Caco-2 (cell line): ENCODE data around the gene STXBP5L. TPM values are rescaled to one million over a fixed set of nuclear protein-coding genes. Genes with fewer than 3 reads are reported as not detected.

Experiments
- BruUV-seq: library from RNA; stranded (reverse); fragments of 400-500 nt; replicated peaks from 2 replicates; lab custom pipeline; 2021; lab: Mats Ljungman, UMichigan
- CTCF ChIA-PET: fragments of 300-600 bp; sonication (Branson Sonifier 250); formaldehyde crosslinking; loops from one replicate; lab custom pipeline; 2022; ENCODE audit warnings: antibody characterized with exemption; lab: Charles Lee
- POLR2A ChIA-PET: fragments of 300-600 bp; sonication (Branson Sonifier 250); formaldehyde crosslinking; loops from one replicate; lab custom pipeline; 2022; ENCODE audit warnings: antibody characterized with exemption; lab: Charles Lee
- DNase-seq, 2 experiments: peaks; one replicate each; pipeline versions ENCODE4 v3.0.0 to v3.0.0-alpha.2; 2020 to 2022
- H3K27me3 ChIP-seq: replicated peaks from 2 replicates; pipeline ENCODE4 v1.6.0; 2011; ENCODE audit warnings: low read length; ENCODE audit not compliant: control insufficient read depth, insufficient read depth
- H3K36me3 ChIP-seq: 2 replicates; pipeline ENCODE4 v1.5.1; 2011; ENCODE audit warnings: low read length; ENCODE audit not compliant: control insufficient read depth, insufficient read depth
- H3K4me1 ChIP-seq: fragments of 250-450 bp; sonication (Bioruptor Pico); 2 replicates; pipeline ENCODE4 v1.5.1; 2020; ENCODE audit warnings: mild to moderate bottlenecking
- H3K4me3 ChIP-seq: 2 replicates; pipeline ENCODE4 v1.5.1; 2011; ENCODE audit warnings: low read depth, mild to moderate bottlenecking, control low read depth, low read length
- H3K9me3 ChIP-seq: fragments of 250-450 bp; sonication (Bioruptor Pico); 2 replicates; pipeline ENCODE4 v1.5.1; 2020; ENCODE audit warnings: mild to moderate bottlenecking, moderate library complexity
- H3K27ac Mint-ChIP-seq: one replicate; pipeline ENCODE4 v1.8.0; 2022; ENCODE audit warnings: mixed read lengths; ENCODE audit not compliant: unreplicated experiment
- H3K27me3 Mint-ChIP-seq: one replicate; pipeline ENCODE4 v1.8.0; 2022; ENCODE audit warnings: mixed read lengths; ENCODE audit not compliant: insufficient read depth, unreplicated experiment
- H3K36me3 Mint-ChIP-seq: one replicate; pipeline ENCODE4 v1.8.0; 2022; ENCODE audit warnings: mild to moderate bottlenecking, mixed read lengths; ENCODE audit not compliant: insufficient read depth, unreplicated experiment
- H3K4me1 Mint-ChIP-seq: one replicate; pipeline ENCODE4 v1.8.0; 2022; ENCODE audit warnings: low read depth, mixed read lengths; ENCODE audit not compliant: unreplicated experiment
- H3K4me3 Mint-ChIP-seq: one replicate; pipeline ENCODE4 v1.8.0; 2022; ENCODE audit warnings: mild to moderate bottlenecking, moderate library complexity, mixed read lengths; ENCODE audit not compliant: unreplicated experiment
- H3K9me3 Mint-ChIP-seq: one replicate; pipeline ENCODE4 v1.8.0; 2022; ENCODE audit warnings: mixed read lengths; ENCODE audit not compliant: unreplicated experiment
- intact Hi-C: fragments of 100-400 bp; cut with micrococcal nuclease; formaldehyde crosslinking; loops from one replicate; pipeline ENCODE4 v1.10.0; 2022; ENCODE audit not compliant: unreplicated experiment
- total RNA-seq: library from RNA; stranded (reverse); gene quantifications from 2 replicates; pipeline ENCODE4 v1.2.3, GENCODE V29; 2022
- TF ChIP-seq, protein P1 (sequence below), 2 experiments: fragments of 200-600 bp in 1 of 2; IDR thresholded peaks; 1 replicate in 1 of 2; 2 replicates in 1 of 2; pipeline versions ENCODE4 v1.5.1 to v1.8.0; 2011 to 2022; ENCODE audit warnings: antibody characterized with exemption in 1 of 2, control low read depth in 1 of 2, inconsistent platforms in 1 of 2, low read depth in 1 of 2, low read length in 1 of 2, mild to moderate bottlenecking in 1 of 2, moderate library complexity in 1 of 2; ENCODE audit not compliant: insufficient read depth in 1 of 2, severe bottlenecking in 1 of 2, unreplicated experiment in 1 of 2

STXBP5L gene
- total RNA-seq, 1 experiment from 2014 or later = not detected

DNA sequence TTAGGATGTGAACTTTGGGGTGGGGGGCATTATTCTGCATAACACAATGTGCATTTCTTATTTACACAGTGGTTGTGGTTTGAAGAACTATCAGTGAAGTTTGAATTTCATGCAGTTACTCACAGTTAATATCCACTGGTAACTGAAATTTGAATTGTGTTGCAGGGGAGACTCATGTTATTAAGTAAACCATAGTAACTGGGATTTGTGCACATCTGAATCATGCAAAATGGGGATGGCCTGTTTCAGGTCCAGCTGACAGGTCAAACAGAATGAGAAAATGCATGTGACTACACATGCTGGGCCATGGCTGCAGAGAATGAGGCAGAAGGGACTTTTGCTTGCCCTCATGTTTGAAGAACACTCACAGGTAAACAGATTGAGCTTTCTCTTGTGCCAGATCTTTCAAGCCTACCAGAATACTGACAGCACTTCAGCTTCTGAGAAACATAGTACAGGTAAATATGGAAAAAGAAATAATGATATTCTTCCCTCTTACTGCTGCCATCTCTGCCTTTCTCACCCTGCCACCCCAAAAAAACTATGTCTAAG is 522.7 kb downstream of the STXBP5L start:
- H3K27me3 ChIP-seq = no peaks in the 10 kb centered on the region
- POLR2A ChIA-PET = no interaction called here
- no peak overlapping the region for H3K4me3 Mint-ChIP-seq
- CTCF ChIA-PET = no interaction called here
- H3K4me1 ChIP-seq = 0 out of 2 replicates have a peak, but pooled peaks cover 3% of the 10 kb centered on the region
- H3K27me3 Mint-ChIP-seq = no peaks in the 10 kb centered on the region
- H3K9me3 Mint-ChIP-seq = no peaks in the 10 kb centered on the region
- no peaks in the 10 kb centered on the region for H3K4me1 Mint-ChIP-seq
- no peaks in the 10 kb centered on the region for H3K9me3 ChIP-seq
- no peak overlapping the region for H3K27ac Mint-ChIP-seq
- no peak for DNase-seq
- no peak overlapping the region for H3K4me3 ChIP-seq
- no TSS peak for BruUV-seq
- no peaks in the 10 kb centered on the region for H3K36me3 ChIP-seq
- peaks cover 14% of the 10 kb centered on the region for H3K36me3 Mint-ChIP-seq
- TF ChIP-seq, protein P1, sequence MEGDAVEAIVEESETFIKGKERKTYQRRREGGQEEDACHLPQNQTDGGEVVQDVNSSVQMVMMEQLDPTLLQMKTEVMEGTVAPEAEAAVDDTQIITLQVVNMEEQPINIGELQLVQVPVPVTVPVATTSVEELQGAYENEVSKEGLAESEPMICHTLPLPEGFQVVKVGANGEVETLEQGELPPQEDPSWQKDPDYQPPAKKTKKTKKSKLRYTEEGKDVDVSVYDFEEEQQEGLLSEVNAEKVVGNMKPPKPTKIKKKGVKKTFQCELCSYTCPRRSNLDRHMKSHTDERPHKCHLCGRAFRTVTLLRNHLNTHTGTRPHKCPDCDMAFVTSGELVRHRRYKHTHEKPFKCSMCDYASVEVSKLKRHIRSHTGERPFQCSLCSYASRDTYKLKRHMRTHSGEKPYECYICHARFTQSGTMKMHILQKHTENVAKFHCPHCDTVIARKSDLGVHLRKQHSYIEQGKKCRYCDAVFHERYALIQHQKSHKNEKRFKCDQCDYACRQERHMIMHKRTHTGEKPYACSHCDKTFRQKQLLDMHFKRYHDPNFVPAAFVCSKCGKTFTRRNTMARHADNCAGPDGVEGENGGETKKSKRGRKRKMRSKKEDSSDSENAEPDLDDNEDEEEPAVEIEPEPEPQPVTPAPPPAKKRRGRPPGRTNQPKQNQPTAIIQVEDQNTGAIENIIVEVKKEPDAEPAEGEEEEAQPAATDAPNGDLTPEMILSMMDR (IDR thresholded peaks at IDR 0.05; ENCODE audit: insufficient read depth in 1 of 2, low read depth in 1 of 2, low read length in 1 of 2, severe bottlenecking in 1 of 2, unreplicated experiment in 1 of 2) = no peak
- intact Hi-C loops = no loop called here

DNA sequence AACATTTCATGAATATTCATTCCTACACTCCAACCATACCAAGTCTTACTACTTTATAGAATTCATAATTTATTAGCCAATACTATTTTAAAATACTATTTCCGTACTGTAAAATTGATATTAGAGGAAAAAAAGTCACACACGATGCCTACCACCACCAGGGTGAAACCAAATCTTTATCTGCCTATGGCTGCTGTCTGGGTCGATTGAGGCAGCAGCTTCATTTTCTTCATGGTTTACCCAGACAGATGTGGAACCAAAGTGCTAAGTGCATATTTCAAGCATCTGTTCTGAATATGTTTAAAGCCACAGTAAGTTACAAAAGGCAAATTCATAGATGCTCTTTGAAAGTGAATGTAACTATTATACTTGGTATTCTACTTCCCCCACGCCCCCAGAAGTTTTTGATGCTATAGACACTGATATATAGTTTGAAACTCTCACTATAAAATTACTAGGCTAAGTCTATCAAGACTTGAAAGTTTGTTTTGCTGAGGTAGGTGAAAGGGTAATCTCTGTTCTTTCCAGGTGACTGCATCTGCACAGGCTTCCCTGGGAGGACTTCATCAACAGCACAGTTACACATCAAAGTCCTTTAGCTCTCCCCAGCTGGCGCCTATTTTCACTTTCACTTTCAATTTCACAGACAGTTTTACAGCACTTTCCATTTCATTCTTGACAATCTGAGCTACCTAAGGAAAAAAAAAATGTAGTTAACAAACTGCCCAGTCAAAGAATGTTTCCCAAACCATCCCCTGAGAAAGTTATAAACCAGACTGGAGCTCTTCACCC is 523.9 kb downstream of the STXBP5L start:
- Mint-ChIP-seq H3K27ac (no peak overlapping the region), H3K4me1 (no peaks in the 10 kb centered on the region), H3K9me3 (no peaks in the 10 kb centered on the region), H3K27me3 (no peaks in the 10 kb centered on the region), H3K4me3 (no peak overlapping the region), H3K36me3 (peaks cover 14% of the 10 kb centered on the region)
- CTCF ChIA-PET = no interaction called here
- Histone ChIP-seq H3K27me3 (no peaks in the 10 kb centered on the region), H3K4me1 (0 out of 2 replicates have a peak, but pooled peaks cover 3% of the 10 kb centered on the region), H3K9me3 (no peaks in the 10 kb centered on the region), H3K36me3 (no peaks in the 10 kb centered on the region), H3K4me3 (no peak overlapping the region)
- POLR2A ChIA-PET = no interaction called here
- DNase-seq = no peak
- intact Hi-C loops = no loop called here
- no TSS peak for BruUV-seq
- TF ChIP-seq, protein P1 (IDR thresholded peaks at IDR 0.05; ENCODE audit: insufficient read depth in 1 of 2, low read depth in 1 of 2, low read length in 1 of 2, severe bottlenecking in 1 of 2, unreplicated experiment in 1 of 2) = no peak

DNA sequence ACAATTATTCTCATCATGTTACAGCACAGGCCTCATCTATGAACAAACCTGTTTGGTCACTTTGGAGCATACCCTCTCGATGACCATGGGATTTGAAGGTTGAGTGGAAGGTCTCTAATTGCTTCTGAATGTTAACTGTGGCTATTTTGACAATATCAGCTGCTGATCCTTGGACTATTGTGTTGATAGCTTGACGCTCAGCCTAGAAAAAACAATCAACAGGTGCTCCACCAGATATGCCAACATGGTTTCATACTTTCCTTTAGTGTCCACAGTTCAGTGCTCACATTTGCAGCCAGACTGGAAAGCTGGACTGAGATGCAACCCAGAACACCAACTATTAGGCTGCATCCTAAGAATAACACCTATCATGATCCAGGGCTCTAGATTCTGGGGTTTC is 528.1 kb downstream of the STXBP5L start:
- TF ChIP-seq, protein P1 (IDR thresholded peaks at IDR 0.05; ENCODE audit: insufficient read depth in 1 of 2, low read depth in 1 of 2, low read length in 1 of 2, severe bottlenecking in 1 of 2, unreplicated experiment in 1 of 2) = no peak
- no peaks in the 10 kb centered on the region for H3K9me3 ChIP-seq
- DNase-seq = no peak
- H3K9me3 Mint-ChIP-seq = no peaks in the 10 kb centered on the region
- no peaks in the 10 kb centered on the region for H3K27me3 Mint-ChIP-seq
- ChIA-PET CTCF (no interaction called here), POLR2A (no interaction called here)
- no peak overlapping the region for H3K4me3 Mint-ChIP-seq
- H3K27me3 ChIP-seq = no peaks in the 10 kb centered on the region
- BruUV-seq = no TSS peak
- no peaks in the 10 kb centered on the region for H3K36me3 ChIP-seq
- H3K4me1 Mint-ChIP-seq = no peaks in the 10 kb centered on the region
- H3K36me3 Mint-ChIP-seq = peaks cover 5% of the 10 kb centered on the region
- intact Hi-C loops = no loop called here
- 0 out of 2 replicates have a peak, but pooled peaks cover 3% of the 10 kb centered on the region for H3K4me1 ChIP-seq
- H3K27ac Mint-ChIP-seq = no peak overlapping the region
- no peak overlapping the region for H3K4me3 ChIP-seq
